ENCODE data around the gene VSIR.

DNA sequence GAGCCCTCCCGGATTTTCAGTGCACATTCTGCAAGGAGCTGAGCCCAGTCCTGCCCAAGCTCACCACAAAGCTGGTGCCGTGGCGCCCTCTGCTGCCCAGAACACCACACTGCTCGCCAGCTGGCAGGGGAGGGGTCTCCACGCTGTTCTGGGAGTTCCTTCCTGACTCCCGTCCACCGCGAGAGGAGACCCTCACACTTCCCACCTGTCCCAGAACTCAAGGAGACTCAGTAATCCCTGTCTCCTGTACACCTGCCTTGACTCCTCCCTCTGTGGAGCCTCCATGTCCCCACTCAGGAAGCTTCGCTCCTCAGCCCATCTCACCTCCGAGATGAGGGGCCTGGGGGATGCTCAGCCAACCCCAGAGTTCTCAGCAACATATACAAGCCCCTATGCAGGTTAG is 65.0 kb downstream of the VSIR start:
- TF ChIP-seq, protein P1, sequence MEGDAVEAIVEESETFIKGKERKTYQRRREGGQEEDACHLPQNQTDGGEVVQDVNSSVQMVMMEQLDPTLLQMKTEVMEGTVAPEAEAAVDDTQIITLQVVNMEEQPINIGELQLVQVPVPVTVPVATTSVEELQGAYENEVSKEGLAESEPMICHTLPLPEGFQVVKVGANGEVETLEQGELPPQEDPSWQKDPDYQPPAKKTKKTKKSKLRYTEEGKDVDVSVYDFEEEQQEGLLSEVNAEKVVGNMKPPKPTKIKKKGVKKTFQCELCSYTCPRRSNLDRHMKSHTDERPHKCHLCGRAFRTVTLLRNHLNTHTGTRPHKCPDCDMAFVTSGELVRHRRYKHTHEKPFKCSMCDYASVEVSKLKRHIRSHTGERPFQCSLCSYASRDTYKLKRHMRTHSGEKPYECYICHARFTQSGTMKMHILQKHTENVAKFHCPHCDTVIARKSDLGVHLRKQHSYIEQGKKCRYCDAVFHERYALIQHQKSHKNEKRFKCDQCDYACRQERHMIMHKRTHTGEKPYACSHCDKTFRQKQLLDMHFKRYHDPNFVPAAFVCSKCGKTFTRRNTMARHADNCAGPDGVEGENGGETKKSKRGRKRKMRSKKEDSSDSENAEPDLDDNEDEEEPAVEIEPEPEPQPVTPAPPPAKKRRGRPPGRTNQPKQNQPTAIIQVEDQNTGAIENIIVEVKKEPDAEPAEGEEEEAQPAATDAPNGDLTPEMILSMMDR (IDR thresholded peaks at IDR 0.05; ENCODE audit: low read depth, low read length), result peak; percentile 93
- TF ChIP-seq MYC (IDR thresholded peaks at IDR 0.05; ENCODE audit: low read depth, low read length), result no peak
- TF ChIP-seq POLR2A (IDR thresholded peaks at IDR 0.05; ENCODE audit: extremely low read depth, insufficient read length), result no peak
